Endothelial cell (in vitro differentiated cells): ENCODE results near the gene SLC4A2. TPM values are rescaled to one million over a fixed set of nuclear protein-coding genes. Genes with fewer than 3 reads are reported as not detected.

Source experiments
- DNase-seq: peaks from one replicate; pipeline ENCODE4 v3.0.0; 2021; ENCODE audit warnings: low spot score
- H3K27ac Mint-ChIP-seq: one replicate; pipeline ENCODE4 v1.8.0; 2021; ENCODE audit warnings: mixed read lengths, inconsistent platforms; ENCODE audit not compliant: unreplicated experiment
- H3K27me3 Mint-ChIP-seq: one replicate; pipeline ENCODE4 v1.8.0; 2021; ENCODE audit warnings: mild to moderate bottlenecking, moderate library complexity, mixed read lengths, inconsistent platforms; ENCODE audit not compliant: unreplicated experiment
- H3K36me3 Mint-ChIP-seq: one replicate; pipeline ENCODE4 v1.8.0; 2021; ENCODE audit warnings: mild to moderate bottlenecking, low read depth, mixed read lengths, inconsistent platforms; ENCODE audit not compliant: unreplicated experiment
- H3K4me1 Mint-ChIP-seq: one replicate; pipeline ENCODE4 v1.8.0; 2021; ENCODE audit warnings: mild to moderate bottlenecking, mixed read lengths, inconsistent platforms; ENCODE audit not compliant: unreplicated experiment
- H3K4me3 Mint-ChIP-seq: one replicate; pipeline ENCODE4 v1.8.0; 2021; ENCODE audit warnings: mild to moderate bottlenecking, mixed read lengths, inconsistent platforms; ENCODE audit not compliant: unreplicated experiment
- H3K9me3 Mint-ChIP-seq: one replicate; pipeline ENCODE4 v1.8.0; 2021; ENCODE audit warnings: mixed read lengths, inconsistent platforms; ENCODE audit not compliant: unreplicated experiment
- total RNA-seq: library from RNA; stranded (reverse); fragmentation: NEBNext Ultra II Directional; extraction: Animal tissue kit (Norgen Biotek cat#: 25700); gene quantifications from one replicate; pipeline ENCODE4 v1.2.1, GENCODE V29; 2021; ENCODE audit not compliant: unreplicated experiment
- TF ChIP-seq, protein P1 (sequence below): fragments of 200-600 bp; sonication (generic); IDR thresholded peaks from one replicate; pipeline ENCODE4 v1.5.0; 2021; ENCODE audit warnings: antibody characterized with exemption; ENCODE audit not compliant: unreplicated experiment

SLC4A2 gene
- total RNA-seq, 1 donor from 2014 or later = 115 TPM

DNA sequence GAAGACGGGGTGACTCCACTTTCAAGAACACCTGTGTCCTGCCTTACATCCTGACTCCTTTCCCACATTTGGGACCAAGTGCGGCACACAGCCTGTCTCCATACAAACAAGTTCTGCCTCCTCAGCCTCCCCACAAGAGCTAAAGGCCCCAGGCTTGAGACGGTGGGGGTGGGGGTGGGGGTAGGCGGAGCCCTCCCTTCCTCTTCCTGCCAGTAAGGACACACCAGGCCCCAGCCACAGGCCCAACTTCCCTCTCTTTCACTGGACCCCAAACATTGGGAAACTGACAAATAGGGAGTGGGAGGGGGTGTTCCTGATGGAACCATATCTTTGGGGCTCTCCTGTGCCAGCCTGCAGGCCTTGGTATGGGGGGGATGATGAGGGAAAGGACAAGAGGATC is 6.3 kb upstream of the SLC4A2 start:
- TF ChIP-seq, protein P1, sequence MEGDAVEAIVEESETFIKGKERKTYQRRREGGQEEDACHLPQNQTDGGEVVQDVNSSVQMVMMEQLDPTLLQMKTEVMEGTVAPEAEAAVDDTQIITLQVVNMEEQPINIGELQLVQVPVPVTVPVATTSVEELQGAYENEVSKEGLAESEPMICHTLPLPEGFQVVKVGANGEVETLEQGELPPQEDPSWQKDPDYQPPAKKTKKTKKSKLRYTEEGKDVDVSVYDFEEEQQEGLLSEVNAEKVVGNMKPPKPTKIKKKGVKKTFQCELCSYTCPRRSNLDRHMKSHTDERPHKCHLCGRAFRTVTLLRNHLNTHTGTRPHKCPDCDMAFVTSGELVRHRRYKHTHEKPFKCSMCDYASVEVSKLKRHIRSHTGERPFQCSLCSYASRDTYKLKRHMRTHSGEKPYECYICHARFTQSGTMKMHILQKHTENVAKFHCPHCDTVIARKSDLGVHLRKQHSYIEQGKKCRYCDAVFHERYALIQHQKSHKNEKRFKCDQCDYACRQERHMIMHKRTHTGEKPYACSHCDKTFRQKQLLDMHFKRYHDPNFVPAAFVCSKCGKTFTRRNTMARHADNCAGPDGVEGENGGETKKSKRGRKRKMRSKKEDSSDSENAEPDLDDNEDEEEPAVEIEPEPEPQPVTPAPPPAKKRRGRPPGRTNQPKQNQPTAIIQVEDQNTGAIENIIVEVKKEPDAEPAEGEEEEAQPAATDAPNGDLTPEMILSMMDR = no peak
- Mint-ChIP-seq H3K9me3 (no peaks in the 10 kb centered on the region), H3K4me3 (no peak overlapping the region), H3K4me1 (peaks cover 31% of the 10 kb centered on the region), H3K27me3 (peaks cover 30% of the 10 kb centered on the region), H3K36me3 (peaks cover 11% of the 10 kb centered on the region), H3K27ac (no peak overlapping the region)
- no peak for DNase-seq

DNA sequence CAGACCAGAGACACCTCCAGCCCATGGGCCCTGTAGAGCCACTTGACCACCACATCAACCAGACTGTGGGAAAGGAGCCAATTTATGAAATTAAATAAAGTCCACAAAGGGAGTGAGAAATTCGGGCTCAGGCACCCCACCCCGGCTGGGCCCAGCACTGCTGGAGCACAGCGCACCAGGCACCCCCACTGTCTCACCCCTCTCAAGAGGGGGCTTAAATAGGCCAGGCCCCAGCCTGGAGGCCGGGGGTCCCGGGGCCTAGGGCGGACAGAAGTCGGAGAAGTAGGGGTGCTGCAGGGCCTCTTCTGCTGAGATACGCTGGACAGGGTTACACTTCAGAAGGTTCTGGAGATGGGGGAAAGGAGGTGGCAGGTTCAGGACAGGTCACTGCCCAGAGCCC is 5.6 kb upstream of the SLC4A2 start:
- H3K9me3 Mint-ChIP-seq = no peaks in the 10 kb centered on the region
- H3K36me3 Mint-ChIP-seq = peaks cover 11% of the 10 kb centered on the region
- peaks cover 35% of the 10 kb centered on the region for H3K4me1 Mint-ChIP-seq
- H3K4me3 Mint-ChIP-seq = no peak overlapping the region
- no peak overlapping the region for H3K27ac Mint-ChIP-seq
- H3K27me3 Mint-ChIP-seq = peaks cover 30% of the 10 kb centered on the region
- TF ChIP-seq, protein P1 = no peak
- DNase-seq = no peak

DNA sequence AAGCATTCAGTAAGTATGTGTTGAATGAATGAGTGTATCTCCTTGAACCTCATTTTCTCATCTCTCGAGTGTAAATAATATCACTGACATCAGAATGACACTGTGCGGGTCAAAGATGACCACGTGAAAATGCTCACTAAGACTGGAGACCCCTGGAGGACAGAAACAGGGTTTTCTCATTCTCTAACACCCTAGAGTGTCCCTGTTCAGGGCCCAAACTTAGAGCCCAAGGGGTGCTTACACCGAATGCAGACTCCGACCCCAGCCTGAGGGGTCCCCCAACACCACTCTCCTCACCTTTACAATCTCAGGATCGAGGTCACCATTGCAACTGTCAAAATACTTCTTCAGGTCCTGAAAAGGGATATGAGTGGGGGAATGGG is 3.1 kb upstream of the SLC4A2 start:
- Mint-ChIP-seq H3K36me3 (peaks cover 11% of the 10 kb centered on the region), H3K27me3 (peaks cover 18% of the 10 kb centered on the region), H3K4me3 (peak overlapping the region; percentile 96), H3K9me3 (no peaks in the 10 kb centered on the region), H3K27ac (no peak overlapping the region), H3K4me1 (peaks cover 35% of the 10 kb centered on the region)
- TF ChIP-seq, protein P1 = no peak
- DNase-seq = no peak

DNA sequence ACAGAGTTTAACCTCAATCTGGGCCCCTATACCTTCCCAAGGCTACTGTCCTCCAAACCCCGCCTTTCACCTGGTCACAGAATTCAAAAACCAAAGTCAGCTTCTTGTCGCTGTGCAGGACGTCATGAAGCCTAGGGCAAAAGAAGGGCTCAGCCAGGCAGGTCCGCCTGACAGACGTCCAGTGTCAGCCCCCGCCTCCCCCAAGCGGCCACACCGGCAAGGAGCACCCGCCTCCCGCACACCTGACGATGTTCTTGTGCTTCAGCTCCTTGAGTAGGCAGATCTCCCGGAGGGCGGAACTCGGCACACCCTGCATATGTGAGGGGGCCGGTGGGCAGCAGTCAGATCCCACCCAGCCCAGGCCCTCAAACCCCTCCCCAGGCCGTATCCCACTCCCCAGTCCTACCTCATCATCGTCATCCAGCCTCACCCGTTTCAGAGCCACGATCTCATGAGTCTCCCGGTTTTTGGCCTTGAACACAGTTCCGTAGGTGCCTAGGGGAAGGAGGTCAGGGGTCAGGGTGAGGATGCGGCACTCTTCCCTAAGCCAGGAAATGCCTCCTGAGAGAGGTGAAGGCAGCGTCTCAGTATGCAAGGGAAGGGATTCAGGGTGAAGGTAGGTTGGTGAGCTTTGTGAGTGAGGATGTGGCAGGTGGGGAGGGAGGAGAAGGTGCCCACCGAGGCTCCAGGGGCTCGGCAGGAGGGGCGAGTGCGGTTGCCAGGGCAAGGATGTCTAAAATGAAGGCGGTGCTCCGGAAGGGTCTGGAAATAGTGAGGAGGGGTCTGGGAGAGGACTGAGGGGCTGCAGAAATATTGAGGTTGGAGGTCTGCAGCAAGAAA is 2.5 kb upstream of the SLC4A2 start:
- no peaks in the 10 kb centered on the region for H3K9me3 Mint-ChIP-seq
- TF ChIP-seq, protein P1 = no peak
- peak overlapping the region; percentile 96 for H3K4me3 Mint-ChIP-seq
- peaks cover 11% of the 10 kb centered on the region for H3K36me3 Mint-ChIP-seq
- no peak for DNase-seq
- peak overlapping the region; percentile 88 for H3K27ac Mint-ChIP-seq
- peaks cover 41% of the 10 kb centered on the region for H3K4me1 Mint-ChIP-seq
- peaks cover 23% of the 10 kb centered on the region for H3K27me3 Mint-ChIP-seq

DNA sequence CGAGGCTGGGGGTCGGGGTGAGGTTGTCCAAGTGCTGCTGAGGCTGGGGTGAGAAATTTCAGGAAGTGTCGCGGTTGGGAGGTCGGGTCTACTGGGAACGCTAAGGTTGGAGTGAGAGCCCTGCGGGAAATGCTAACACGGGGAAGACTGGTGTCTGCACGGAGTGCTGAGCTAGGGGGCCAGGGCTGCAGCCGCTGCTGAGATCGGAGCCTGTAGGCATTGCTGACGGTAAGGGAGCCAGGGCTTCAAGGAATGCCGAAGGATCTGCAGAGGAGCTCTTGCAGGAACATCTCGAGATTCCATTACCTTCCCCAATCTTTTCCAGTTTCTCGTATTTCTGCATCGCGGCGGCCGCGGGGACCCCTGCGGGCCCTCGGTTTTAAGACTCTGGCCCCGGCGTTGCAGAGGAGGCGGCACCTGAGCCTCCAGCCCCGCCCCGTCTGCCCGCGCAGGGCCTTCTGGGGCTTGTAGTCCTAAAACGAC is 1.8 kb upstream of the SLC4A2 start, which contains the start of gene CDK5:
Gene CDK5 (minus strand): TSS at position 392 of the 483 bp plus-strand sequence. CDS start 49 bp downstream, at position 343.
- Mint-ChIP-seq H3K4me3 (peak within 1 kb of the TSS; percentile 96), H3K4me1 (peaks cover 42% of the 10 kb centered on the region), H3K36me3 (peaks cover 9% of the 10 kb centered on the region), H3K27me3 (peaks cover 23% of the 10 kb centered on the region), H3K27ac (peak within 1 kb of the TSS; percentile 89), H3K9me3 (no peaks in the 10 kb centered on the region)
- TF ChIP-seq, protein P1 = no peak
- DNase-seq = no peak
